Suppressor macrophage treated with lipopolysaccharide for 1 hour (primary cell): Measurements from ENCODE around the gene CLEC20A.
A peak's percentile ranks its signal among the peaks of the same experiment; 100 is the strongest.

Experiments
- DNase-seq, 3 donors: peaks; one replicate each; pipeline ENCODE4 v3.0.0-alpha.2; 2020 to 2022

The CLEC20A gene

DNA sequence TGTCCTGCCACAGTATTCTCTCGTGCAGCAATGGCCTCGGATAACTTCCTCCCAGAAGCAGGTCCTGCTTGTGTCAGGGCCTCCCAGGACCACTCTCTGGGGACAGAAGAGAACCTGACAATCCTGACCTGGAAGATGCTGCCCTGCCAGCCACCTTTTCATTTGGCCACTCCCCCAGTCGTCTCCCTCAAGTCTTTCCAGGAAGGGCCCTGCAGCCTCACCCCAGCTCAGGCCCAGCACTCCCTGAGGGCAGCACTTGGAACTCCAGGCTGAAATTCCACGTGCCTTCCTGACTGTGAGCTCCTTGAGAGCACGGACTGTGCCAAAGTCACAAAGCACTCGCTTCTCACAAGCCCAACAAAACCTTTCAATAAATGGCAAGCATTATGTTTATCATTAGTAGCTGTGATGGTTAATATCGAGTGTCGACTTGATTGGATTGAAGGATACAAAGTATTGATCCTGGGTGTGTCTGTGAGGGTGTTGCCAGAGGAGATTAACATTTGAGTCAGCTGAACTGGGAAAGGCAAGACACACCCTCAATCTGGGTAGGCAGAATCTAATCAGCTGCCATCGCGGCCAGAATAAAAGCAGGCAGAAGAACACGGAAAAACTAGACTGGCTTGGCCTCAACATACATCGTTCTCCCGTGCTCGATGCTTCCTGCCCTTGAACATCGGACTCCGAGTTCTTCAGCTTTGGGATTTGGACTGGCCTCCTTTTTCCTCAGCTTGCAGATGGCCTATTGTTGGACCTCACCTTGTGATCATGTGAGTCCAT is 2.3 kb upstream of the CLEC20A start:
- no peak for DNase-seq

DNA sequence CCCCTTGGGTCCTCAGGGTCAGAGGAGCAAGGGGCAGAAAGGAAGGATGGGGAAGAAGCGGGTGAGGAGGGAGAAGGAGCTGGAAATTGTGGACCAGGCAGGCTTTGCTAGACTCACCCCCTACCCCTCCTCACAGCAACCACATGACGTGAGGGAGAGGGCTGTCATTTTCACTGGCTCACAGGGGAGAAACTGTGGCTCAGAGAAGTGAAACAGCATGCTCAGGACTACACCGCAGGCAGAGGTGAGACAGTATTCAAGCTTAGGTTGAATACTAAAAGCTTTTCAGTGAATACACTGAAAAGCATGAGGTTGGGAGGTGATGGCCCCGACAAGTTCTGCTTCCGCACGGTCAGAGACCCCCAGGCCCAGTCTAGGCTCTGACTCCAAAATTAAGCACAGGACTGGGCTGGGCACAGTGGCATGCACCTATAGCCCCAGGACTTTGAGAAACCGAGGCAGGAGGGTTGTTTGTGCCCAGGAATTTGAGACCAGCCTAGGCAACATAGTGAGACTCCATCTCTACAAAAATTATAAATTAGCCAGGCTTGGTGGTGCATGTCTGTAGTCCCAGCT is 1.2 kb upstream of the CLEC20A start:
- DNase-seq, result no peak

DNA sequence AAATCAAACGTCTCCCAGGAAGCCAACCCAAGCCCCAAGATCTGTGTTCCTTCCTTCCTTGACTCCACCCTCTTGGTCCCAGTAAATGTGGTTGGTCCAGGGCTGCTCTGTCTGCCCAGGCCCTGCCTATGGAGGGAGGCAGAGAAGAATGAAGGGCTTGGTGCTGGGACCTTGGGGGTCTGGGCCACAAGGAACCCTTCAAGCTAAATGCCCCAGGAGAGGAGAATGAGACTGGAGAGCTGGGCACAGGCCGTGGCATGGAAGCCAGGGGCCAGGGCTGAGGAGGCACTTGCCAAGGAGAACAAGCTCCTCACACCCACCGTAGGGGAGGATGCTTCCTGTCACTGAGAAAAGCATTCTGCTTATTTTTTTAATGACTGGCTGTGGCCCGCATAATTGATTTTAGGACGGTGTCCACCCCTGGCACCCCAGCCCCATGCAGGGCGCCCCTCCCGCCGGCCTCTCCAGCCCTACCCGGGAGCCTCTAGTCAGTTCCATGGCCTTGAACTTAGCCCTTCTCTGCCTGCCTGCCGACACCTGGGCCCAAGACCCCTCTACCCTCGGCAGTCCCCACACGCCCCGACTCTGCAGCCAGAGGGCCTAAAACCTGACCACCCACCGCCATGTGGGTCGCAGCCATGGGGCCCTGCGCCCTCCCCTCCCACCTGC is 889 bp downstream of the CLEC20A start:
- DNase-seq, result no peak

DNA sequence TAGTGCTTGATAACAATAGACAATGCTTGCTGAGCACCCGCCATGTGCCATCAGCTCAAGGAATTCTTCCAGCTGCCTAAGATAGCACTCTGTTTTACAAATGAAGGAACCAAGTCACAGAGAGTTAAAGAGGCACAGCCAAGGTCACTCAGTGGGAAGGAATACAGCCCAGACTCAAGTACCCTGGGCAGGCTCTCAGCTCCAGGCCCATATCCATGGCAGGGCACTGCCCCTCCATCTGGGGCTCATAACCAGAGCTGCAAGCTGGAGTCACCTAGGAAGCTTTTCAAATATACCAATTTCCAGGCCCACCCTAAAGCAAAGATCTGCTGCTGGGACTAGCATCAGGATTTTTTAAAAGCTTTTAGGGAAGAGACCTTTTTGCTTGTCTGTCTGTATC is 1.6 kb downstream of the CLEC20A start:
- no peak for DNase-seq

DNA sequence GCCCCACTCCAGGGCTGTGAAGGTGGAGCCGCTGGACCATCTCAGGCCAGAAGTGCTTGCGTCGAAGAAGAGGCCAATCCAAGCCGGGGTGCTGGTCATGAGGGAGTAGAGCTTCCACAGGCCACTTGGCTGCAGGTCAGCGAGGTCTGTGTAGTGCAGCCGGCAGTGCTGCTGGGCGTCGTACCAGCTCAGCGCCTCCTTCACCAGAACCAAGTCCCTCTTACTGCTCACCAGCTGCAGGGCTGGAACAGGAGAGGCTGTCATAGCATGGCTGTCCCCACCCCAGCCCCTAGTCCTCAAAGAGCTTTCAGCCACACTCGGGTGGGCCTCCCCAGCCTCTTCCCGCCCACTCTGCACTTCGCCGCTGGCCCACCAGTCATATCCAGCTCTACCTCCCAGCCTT is 2.2 kb downstream of the CLEC20A start:
- DNase-seq, result no peak

DNA sequence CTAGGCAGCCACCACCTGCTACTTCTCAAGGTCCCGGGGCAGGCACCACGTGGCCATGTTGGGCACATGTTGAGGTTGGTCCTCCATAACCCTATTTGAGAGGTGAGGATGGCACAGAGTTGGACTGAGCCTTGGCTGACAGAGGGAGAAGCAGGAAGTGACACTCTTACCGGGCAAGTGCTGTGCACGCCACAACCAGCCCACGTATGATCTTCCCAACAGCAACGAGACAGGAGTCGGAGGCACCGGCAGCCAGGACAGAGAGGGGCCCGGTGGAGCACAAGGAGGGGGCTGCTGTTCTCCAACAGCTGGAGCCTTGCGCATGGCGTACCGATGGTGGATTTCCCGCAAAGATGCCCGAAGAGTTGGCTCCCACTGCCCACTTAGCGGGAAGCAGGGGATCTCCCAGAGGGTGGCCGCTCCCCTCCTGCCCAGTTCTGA is 3.4 kb downstream of the CLEC20A start:
- DNase-seq, result no peak

DNA sequence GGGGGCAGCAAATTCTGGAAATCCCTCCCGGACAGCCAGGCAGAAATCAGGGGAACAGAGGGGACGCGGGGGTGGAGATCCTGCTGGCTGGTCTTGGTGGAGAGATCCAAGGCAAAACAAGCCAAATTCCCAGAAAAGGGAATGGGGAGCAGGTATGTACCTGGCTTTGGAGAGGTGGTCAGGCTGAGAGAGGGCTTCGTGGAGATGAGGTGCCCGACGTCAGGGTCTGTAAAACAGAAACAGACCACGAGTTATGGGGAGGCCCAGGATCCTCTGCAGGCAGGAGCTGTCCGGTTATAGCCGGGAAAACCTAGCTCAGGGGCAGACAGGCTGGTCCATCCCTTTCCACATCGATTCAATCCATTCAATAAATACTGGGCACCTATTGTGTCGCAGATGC is 4.4 kb downstream of the CLEC20A start:
- DNase-seq, result no peak

DNA sequence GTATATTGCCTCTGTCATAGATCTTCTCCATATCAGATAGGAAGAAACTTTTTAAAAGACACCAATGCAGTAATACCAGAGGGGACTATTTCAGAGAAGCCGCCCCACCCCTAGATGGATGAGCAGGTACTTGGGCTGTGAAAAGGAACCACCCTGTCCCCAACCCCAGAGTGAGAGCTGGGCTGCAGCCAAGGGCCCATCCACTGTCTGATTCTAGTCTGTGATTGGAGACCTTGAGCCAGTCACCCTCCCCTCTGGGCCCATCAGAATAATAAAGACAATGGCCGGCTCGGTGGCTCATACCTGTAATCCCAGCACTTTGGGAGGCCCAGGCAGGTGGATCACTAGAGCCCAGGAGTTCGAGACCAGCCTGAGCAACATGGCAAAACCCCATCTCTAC is 5.0 kb downstream of the CLEC20A start:
- DNase-seq, result no peak

DNA sequence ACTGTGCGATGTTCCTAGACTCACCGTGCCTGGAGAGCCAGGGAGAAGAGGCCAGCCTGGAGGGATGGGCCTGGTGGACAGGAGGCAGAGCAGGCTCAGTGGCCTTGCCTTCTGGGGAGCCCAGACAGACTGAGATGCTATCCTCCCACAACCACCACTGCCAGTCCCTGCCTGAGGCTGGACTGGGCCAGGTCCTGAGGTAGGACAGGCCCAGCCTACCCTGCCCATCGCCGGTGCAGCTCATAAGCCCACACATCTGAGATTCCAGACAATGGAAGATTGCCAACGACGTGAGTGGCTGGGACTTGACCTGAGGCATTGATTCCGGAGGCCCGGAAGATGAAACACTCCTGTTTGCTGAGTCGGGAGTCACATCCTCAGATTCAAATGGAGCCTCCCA is 5.8 kb downstream of the CLEC20A start:
- no peak for DNase-seq

DNA sequence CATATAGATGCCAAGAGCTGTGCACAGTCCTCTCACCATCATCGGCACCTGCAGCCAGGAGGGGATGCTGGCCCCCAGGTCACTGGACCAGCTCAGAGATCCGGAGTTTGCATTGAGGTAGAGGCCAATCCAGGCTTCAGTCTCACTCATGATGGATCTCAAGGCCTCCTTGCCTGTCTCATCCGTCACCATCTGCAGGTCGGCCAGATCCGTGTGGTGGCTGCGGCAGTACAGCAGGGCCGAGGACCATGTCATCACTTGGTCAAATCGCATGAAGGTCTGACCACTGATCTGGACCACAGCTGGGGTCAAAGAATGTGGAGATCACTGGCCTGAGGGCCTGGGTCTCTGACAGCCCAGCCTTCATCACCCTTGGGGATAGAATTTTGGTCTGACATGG is 6.6 kb downstream of the CLEC20A start:
- DNase-seq, result no peak

DNA sequence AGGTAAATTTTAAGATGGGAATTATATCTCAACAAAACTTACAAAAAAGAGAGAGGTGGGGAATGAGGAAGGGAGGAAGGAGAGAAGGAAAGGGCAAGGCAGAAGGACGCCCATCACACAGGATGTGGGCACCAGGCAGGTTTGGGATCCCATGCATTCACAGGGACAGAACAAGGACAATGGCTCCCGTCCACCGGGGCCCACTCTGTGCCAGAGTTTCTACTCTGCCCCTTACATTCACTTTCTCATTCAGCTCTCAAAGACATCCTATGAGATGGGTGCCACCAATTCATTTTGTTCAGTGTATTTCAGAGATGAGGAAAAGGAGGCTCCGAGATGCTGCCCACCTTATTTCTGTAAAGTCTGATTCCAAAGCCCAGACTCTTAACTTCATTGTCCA is 7.4 kb downstream of the CLEC20A start:
- DNase-seq, result no peak

DNA sequence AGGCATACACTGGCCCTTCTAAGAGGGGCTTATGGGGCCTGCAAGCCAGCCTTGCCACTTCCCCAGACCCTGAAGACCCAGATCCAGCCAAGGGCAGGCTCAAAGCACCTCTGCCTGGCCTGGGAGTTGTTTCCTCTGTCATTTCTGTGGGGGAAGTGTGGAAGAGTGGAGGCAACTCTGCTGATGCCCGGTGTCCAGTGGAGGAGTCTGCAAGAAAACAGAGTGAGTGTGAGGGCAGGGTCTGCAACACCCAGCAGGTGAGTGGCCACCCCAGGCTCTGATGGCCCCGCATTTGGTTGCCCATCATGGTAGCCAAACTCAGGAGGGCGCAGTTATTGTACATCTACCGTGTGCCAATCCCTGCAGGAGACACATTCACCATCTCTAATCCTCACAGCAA is 8.4 kb downstream of the CLEC20A start:
- DNase-seq, result no peak

DNA sequence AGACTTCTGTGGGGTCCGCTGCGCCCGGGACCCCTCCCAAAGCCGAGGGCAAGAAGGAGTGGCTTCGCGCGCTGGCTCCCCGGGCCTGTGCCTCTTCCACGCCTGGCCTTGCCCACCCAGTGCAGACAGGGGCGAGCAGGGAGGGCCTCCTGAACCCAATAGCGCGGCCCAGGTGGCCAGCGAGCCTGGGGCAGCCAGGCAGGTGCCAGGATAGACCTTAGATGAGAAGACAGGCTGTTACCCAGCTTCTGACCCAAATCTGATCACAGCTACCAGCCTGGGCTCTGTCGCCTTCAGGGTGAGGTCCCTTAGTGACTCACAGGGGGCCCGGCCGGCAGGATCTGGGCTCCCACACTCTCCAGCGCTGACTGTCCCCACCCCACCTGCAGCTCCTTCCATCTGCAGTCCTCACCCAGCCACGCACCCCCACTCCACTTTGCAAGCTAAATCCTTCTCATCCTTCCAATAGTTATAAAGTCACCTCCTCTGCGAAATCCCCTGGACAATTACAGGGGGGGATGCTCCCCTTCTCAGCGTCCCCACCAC is 9.6 kb downstream of the CLEC20A start:
- DNase-seq, result no peak

DNA sequence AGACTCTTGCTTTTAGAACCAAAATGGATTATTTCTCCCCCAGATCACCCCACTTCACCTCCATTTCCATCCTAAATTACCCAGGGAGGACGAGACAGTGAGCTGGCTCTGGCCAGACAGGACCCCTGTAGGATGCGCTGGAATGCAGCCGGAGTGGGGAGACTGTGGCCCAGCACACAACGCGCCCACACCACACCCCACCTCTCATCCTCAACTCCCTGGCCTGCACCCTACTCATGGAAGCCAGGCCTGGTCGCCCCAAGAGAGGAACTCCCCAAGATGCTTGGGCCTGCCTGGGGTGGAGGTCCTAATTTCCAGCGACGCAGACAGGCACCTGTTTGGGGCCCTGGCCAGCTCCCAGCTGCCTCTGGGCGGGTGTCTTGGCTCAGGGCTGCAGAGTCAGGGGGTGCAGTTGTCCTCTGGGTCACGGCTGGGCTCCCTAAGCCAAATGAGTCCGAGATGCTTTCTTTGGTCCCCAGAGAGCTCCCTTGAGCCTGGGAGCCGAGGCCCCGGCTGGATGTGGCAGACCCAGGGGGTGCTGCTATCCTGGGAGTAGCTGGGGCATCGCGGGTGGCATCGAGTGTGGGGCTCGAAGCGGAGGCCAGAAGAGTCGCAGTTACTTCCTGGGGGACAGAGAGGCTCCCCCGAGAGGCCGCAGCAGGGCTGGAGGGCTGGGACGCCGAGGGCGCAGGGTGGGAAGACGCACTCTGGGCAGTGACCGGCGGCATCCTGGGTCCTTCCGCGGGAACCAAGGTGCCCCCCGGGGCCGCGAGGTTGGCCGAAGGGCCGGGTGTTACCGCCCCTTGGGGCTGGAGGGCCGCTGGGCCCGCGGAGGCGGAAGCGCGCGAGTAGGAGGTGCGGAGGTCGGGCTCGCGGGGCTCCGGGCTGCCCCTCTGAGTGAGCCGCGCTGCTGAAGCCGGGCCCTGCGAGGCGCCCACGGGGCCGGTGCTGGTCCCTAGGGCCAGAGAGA is 10.4 kb downstream of the CLEC20A start:
- peak in 2 of 3 donors; percentile 12 to 22 for DNase-seq

DNA sequence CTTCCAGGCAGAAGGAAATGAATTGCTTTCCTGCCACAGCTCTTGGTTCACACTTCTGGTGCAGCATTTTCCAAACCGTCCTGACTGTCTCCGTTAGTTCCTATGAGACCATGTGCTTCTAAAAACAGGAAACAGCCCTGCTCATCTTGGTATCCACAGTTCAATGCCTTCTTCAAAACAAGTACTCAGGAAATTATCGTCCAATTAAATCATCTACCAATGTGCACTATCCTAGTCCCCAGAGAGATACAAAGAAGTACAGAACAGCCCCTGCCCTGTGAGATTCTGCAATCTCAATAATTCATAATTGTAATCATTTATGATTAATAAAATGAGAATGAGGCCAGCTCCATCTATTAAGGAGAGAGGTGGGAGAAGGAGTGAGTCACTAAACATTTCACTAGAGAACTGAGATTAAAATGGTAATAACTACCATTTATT is 11.2 kb downstream of the CLEC20A start:
- DNase-seq, result peak in 1 of 3 donors; percentile 23

DNA sequence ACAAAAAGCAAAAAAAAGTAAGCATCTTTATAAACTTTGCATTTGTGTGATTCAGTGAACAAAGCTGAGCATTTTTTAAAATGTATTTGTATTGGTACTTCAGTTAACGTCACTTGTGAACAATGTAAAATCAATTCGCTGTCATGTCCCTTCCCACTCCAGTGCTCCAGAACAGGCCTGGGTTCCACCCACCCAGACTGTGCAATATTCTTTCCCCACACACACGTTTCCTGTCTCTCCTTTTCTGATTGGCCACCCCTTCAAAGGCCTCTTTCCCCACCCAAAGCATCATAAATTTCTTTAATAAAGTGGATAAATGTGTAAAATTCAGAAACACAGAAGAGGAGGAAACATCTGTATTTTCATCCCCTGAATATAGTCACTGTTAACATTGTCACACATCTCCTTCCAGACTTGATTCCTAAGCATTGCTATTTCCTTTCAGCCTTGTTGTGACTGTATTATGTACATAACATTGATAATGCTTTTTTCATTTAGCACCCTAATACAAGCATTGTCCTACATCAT is 12.0 kb downstream of the CLEC20A start:
- DNase-seq, result peak in 2 of 3 donors; percentile 15 to 18

DNA sequence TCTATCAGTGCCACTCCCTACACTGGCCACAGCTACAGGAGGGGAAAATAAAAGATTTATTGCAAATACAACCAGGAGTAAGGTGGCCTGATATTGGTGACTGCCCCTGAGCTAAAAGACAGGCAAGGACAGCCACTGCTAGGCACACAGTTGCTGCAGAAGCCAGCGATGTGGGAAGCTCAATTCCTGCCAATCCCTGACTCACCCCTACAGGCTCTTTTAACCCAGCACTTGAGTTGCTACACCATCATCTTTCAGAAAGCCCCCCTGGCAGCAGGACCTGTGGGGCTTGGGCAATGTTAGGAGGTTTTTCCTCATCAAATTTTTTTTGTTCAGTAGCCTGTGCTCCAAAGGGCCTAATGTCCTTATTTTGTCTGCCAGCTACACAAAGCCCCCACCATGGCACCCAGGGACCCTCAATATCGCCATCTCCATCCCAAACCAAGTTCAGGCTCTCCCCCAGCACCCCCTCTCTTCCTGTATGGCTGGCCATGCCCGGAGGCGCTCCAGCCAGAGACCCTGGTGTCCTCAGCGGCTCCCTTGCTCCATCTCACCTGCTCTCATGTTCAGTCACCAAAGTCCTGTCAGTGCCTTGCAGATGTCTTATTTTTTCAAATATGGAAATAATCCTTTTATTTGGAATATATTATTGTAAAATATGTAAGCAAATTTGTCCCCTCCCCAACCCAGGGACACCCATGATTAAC is 13.4 kb downstream of the CLEC20A start:
- DNase-seq, result no peak

DNA sequence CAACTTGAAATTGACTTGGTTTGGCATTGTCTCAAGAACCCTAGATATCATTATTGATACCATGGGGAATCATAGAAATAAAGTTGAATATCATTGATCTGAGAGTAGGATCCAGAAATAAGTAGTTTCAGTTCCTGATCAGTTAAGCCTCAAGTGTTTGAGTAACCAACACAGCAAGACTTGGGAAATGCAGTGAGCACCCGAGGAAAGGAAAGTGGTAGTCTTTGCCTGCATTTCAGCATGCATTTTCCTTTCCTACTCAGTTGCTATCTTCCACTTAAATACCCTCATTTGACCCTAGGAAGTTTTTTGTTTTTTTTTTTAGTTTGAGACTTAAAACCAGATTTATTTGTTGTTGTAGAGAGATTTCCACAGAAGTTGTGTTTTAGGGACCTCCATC is 18.9 kb downstream of the CLEC20A start:
- peak; percentile 24 to 54 (median 35) for DNase-seq

DNA sequence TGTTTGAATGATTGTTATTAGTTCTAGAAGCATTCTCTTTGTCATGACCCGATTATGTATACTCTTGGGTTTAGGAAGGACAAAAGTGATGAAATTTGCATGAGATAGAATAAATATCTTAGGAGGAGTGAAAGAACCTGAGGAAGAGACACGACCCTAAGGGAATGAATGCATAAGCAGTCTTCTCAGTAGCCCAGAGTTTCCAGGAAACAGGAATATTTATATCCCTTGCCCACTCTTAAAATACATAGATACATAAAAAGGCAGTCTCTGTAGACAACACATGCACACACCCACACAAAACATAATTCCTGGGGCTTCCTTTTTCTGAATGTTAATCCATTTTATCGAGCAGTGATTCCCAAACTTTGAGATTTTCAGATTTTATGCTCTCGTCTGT is 19.4 kb downstream of the CLEC20A start:
- DNase-seq, result no peak

DNA sequence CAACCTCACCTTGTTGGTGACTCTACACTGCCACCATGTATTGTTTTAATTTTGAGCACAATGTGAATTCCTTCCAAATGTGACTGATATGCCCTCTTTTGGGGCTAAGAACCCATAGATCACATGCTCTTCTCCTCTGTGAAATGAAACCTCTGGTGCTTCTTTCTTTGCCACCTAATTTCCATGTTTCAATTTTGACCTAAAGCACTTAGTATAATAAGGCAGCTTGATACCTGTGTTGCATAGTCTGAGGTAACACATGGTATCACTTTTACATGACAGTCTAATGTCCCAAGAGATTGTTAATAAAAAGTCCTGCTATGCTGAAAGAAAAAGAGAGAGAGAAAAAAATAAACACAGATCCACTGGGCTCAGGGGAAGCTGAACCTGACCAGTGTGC is 24.2 kb downstream of the CLEC20A start:
- no peak for DNase-seq

DNA sequence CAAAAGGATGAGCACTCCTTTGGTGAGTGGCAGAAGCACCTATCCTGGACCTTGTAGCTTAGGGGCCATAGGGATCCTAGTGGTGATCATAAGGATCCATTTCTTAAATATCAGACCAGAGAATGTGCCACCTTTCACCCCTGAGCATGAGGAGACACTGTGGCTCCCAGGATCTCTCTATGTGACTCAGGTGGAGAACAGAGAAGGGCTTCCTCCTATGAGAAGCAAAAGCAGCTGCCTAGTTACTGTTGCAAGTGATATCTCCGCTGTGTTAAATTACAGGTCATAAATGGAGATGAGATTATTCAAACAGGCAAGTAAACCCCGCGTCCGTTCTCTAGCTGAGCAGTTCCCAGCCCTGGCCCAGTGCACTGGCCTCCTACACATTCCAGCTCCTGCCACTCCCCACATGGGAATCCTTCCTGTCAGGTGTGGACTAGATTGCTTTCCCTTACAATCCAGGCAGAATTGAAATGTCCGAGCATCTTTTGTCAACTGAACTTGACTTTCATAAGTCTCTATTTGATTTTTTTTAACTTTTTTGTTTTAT is 26.3 kb downstream of the CLEC20A start:
- no peak for DNase-seq
